HepG2 (cell line): Measurements from ENCODE around the gene DDX20. TPM values are rescaled to one million over a fixed set of nuclear protein-coding genes. Genes with fewer than 3 reads are reported as not detected.

Source experiments
- ATAC-seq: fragments of 200-7000 bp; cut with Tn5 transposase; 3 replicates; pipeline ENCODE4 v1.9.1; 2020; ENCODE audit warnings: mild to moderate bottlenecking, moderate library complexity
- BruUV-seq: library from RNA; stranded (reverse); fragments of 400-500 nt; replicated peaks from 2 replicates; lab custom pipeline; 2021; lab: Mats Ljungman, UMichigan
- CTCF ChIA-PET: fragments of 300-600 bp; formaldehyde crosslinking; extraction: SDS; loops from one replicate; lab custom pipeline; 2021; ENCODE audit warnings: low total read pairs, inconsistent platforms, low intra/inter-chr PET ratio; lab: Yijun Ruan, JAX
- POLR2A ChIA-PET: fragments of 350-600 bp; sonication (Branson Sonifier 250); formaldehyde crosslinking; loops from one replicate; lab custom pipeline; 2020; ENCODE audit warnings: antibody characterized with exemption, inconsistent platforms; lab: Yijun Ruan, JAX
- DNase-seq: peaks from one replicate; pipeline ENCODE4 v3.0.0-alpha.2; 2015; ENCODE audit warnings: low spot score
- FAIRE-seq: peaks from 3 replicates; lab custom pipeline; 2011; peaks lifted over from hg19 to GRCh38; lab: Jason Lieb, UNC
- H2AFZ ChIP-seq: one replicate; pipeline ENCODE4 v1.6.1; 2011; ENCODE audit warnings: low read length, inconsistent platforms
- H3K27ac ChIP-seq: fragments of 300-600 bp; 3 replicates; pipeline ENCODE4 v1.8.0; 2011; ENCODE audit warnings: mixed run types, mild to moderate bottlenecking, mixed read lengths, low read length, inconsistent platforms; ENCODE audit not compliant: insufficient read depth; ENCODE audit errors: extremely low read length
- H3K27me3 ChIP-seq, 2 experiments: fragments of 200-600 bp in 1 of 2; 2 replicates in 1 of 2; 3 replicates in 1 of 2; pipeline versions ENCODE4 v1.6.0 to v1.8.0; 2011; ENCODE audit warnings: low read length in 2 of 2, mild to moderate bottlenecking in 2 of 2, moderate library complexity in 2 of 2, inconsistent platforms in 1 of 2; ENCODE audit not compliant: insufficient read depth in 2 of 2, control insufficient read depth in 1 of 2
- H3K36me3 ChIP-seq, 2 experiments: fragments of 200-600 bp in 1 of 2; replicated peaks in 1 of 2; 2 replicates in 1 of 2; 3 replicates in 1 of 2; pipeline versions ENCODE4 v1.5.1 to v1.8.0; 2011; ENCODE audit warnings: low read length in 2 of 2, inconsistent platforms in 1 of 2; ENCODE audit not compliant: insufficient read depth in 2 of 2, control insufficient read depth in 1 of 2
- H3K4me1 ChIP-seq: 2 replicates; pipeline ENCODE4 v1.5.1; 2012; ENCODE audit warnings: low read length, inconsistent platforms; ENCODE audit not compliant: insufficient read depth
- H3K4me2 ChIP-seq: 2 replicates; pipeline ENCODE4 v1.6.0; 2011; ENCODE audit warnings: low read depth, low read length, inconsistent platforms
- H3K4me3 ChIP-seq, 3 experiments: fragments of 200-600 bp in 1 of 3; sonication (generic), shearing (Covaris generic) in 1 of 3; replicated peaks in 1 of 3; 2 replicates each; pipeline ENCODE4 v1.5.1; 2011 to 2016; ENCODE audit warnings: low read length in 3 of 3, inconsistent platforms in 2 of 3, low read depth in 2 of 3, mild to moderate bottlenecking in 2 of 3, control low read depth in 1 of 3, mixed read lengths in 1 of 3; ENCODE audit not compliant: insufficient read depth in 1 of 3
- H3K79me2 ChIP-seq: one replicate; pipeline ENCODE4 v1.6.1; 2011; ENCODE audit warnings: low read length, inconsistent platforms; ENCODE audit not compliant: insufficient read depth
- H3K9ac ChIP-seq: 2 replicates; pipeline ENCODE4 v1.6.0; 2011; ENCODE audit warnings: mild to moderate bottlenecking, low read depth, low read length, inconsistent platforms; ENCODE audit not compliant: insufficient read depth
- H3K9me3 ChIP-seq: 2 replicates; pipeline ENCODE4 v1.5.1; 2012; ENCODE audit warnings: mild to moderate bottlenecking, low read length
- H4K20me1 ChIP-seq: 2 replicates; pipeline ENCODE4 v1.6.0; 2011; ENCODE audit warnings: inconsistent platforms, mild to moderate bottlenecking, low read length, moderate library complexity; ENCODE audit not compliant: insufficient read depth
- NCOA5 ChIP-seq: sonication (generic); formaldehyde crosslinking; IDR thresholded peaks from 2 replicates; pipeline ENCODE4 v1.4.0; 2020; ENCODE audit warnings: missing genetic modification reagents
- PCBP1 ChIP-seq: fragments of 200-400 bp; formaldehyde crosslinking; IDR thresholded peaks from 2 replicates; pipeline ENCODE4 v1.6.1; 2017; ENCODE audit warnings: mild to moderate bottlenecking, low read depth, low read length, borderline replicate concordance
- ZNF138 ChIP-seq: sonication (generic); formaldehyde crosslinking; IDR thresholded peaks from 2 replicates; pipeline ENCODE4 v1.5.0; 2020; ENCODE audit warnings: mild to moderate bottlenecking, low read depth, missing genetic modification reagents
- ZNF256 ChIP-seq: sonication (generic); formaldehyde crosslinking; conservative IDR thresholded peaks from 2 replicates; pipeline ENCODE4 v1.4.0; 2020; ENCODE audit warnings: missing genetic modification reagents
- ZSCAN20 ChIP-seq: sonication (generic); formaldehyde crosslinking; IDR thresholded peaks from 2 replicates; pipeline ENCODE4 v1.4.0; 2020; ENCODE audit warnings: missing genetic modification reagents, mild to moderate bottlenecking, borderline replicate concordance
- WGBS: methylation state at CpG from one replicate; pipeline ENCODE4 v1.1.6; 2017; ENCODE audit warnings: low lambda C conversion rate; 5-methylcytosine and 5-hydroxymethylcytosine counted together
- in situ Hi-C: cut with HindIII; loops from 2 replicates; pipeline ENCODE4 v1.10.0; 2017; ENCODE audit warnings: low pct_unique_long_range_greater_than_20kb; ENCODE audit not compliant: extremely low pct_ligation_motif_present
- intact Hi-C: fragments of 100-400 bp; cut with micrococcal nuclease; formaldehyde crosslinking; loops from one replicate; pipeline ENCODE4 v1.10.0; 2022; ENCODE audit not compliant: unreplicated experiment
- polyA plus RNA-seq, 8 experiments: library from polyadenylated mRNA; depleted of rRNA in 3 of 8; stranded (reverse) in 7 of 8; unstranded in 1 of 8; fragments of >200 nt; fragmentation: Illumina TruSeq in 4 of 8; extraction: Trizol in 4 of 8; gene quantifications; 2 replicates each; pipeline versions ENCODE4 v1.2.1 to v1.2.3, GENCODE V29; 2011 to 2016; ENCODE audit warnings: low read depth in 4 of 8, missing spikeins in 1 of 8, mixed read lengths in 1 of 8; ENCODE audit not compliant: insufficient read depth in 1 of 8
- total RNA-seq, 5 experiments: library from RNA; depleted of rRNA; stranded (reverse); fragments of >200 nt; fragmentation: Illumina TruSeq; extraction: Trizol; gene quantifications; 2 replicates each; pipeline ENCODE4 v1.2.3, GENCODE V29; 2016; ENCODE audit warnings: low read depth in 1 of 5
- TF ChIP-seq, protein P1 (sequence below): sonication (generic); formaldehyde crosslinking; IDR thresholded peaks from 2 replicates; pipeline ENCODE4 v1.5.0; 2020; ENCODE audit warnings: mild to moderate bottlenecking, low read depth, missing genetic modification reagents, borderline replicate concordance
- TF ChIP-seq, protein P2 (sequence below): sonication (generic); formaldehyde crosslinking; IDR thresholded peaks from 2 replicates; pipeline ENCODE4 v1.4.0; 2020; ENCODE audit warnings: missing genetic modification reagents
- TF ChIP-seq, protein P3 (sequence below): sonication (generic); formaldehyde crosslinking; IDR thresholded peaks from 2 replicates; pipeline ENCODE4 v1.5.1; 2020; ENCODE audit warnings: missing genetic modification reagents, mild to moderate bottlenecking, borderline replicate concordance

Gene DDX20
- total and polyA plus RNA-seq, 2 of the 13 experiments (the other 11 are each of a cell fraction or from before 2014, with no cell fraction given), result 4.0 to 14.3 TPM

DNA sequence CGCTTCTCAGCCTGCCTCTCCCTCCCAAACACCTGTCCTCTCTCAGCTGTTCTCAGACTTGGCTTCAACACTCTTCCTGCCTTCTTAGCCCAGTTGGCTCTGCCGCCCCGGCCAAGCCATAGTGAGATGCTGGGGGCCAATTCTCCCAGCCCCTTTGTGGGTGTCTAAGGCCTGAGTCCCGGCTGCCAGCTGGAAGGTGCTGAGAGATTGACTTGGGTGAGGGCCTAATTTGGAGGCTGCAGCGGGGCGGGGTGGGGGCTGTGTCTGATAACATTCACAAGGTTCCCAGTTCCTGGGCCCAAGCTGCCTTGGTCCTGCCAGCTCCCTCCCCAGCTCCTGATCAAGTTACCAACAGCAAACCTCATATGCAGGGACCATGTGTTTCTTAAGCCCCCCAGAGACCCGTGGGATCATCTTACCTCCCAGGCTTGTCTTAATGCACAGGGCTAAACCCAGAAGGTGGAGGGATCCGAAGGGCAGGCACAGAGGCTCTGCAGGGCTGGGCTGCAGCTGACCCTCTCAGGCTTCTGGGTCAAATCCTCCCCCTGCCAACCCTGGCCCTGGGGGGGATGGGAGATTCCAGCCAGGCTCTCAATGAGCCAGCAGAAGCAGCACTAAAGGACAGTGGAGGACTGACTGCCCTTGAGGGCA, 26.3 kb upstream of the DDX20 start:
- 0 out of 5 replicates have a peak, but pooled peaks cover 0 to 2% of the 10 kb centered on the region in 2 experiments for H3K36me3 ChIP-seq
- intact Hi-C loops, result no loop called here
- POLR2A ChIA-PET, result no interaction called here

DNA sequence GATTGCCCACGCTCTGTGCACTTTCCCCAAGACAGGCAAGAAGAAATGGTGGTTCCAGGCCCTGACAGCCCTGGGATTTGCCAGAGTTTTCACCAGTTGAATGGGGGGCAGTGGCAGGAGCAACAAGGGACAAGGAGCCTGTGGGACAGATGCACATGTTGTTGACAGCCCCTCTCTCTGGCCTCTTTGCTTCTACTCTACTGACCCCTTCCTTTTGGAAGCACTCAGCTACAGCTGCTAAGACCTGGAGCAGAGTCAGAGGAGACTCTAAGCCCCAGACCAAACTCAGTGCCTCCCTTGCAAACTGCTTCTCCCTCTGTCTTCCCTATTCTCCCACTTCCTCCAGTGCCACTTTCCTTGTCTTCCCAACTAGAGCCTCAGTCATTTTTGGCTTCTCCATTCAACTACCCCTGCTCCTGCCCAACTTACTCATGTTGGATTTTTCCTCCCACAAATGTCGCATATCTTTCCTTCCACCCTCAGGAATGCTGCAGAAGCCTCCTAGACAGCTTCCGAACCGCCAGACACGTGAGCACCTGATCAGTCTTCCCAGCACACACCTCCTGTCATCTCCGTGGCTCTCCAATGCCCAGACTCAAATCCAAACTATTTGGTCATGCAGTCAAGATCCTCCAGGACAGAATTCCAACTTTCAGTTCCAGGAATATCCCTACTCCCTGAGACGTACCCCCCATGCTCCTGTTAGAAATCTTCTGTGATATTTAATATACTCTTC, 25.6 kb upstream of the DDX20 start:
- no peak for FAIRE-seq
- H3K4me2 ChIP-seq, result no peak overlapping the region
- no peak overlapping the region for H3K9ac ChIP-seq
- peaks cover 3% of the 10 kb centered on the region for H3K79me2 ChIP-seq
- intact Hi-C loops (no loop called here), in situ Hi-C loops (no loop called here)
- H3K36me3 ChIP-seq, result 0 out of 5 replicates have a peak, but pooled peaks cover 0 to 2% of the 10 kb centered on the region in 2 experiments
- H3K4me1 ChIP-seq, result peaks cover 64% of the 10 kb centered on the region
- no peak for ATAC-seq
- H4K20me1 ChIP-seq, result no peaks in the 10 kb centered on the region
- no TSS peak for BruUV-seq
- no peak overlapping the region for H3K4me3 ChIP-seq
- POLR2A ChIA-PET, result interaction anchor here (0.5 kb wide), 1 partner anchor 42 kb away, joined by 3 read pairs; no protein-coding TSS in a partner anchor
- CTCF ChIA-PET, result no interaction called here
- H2AFZ ChIP-seq, result no peak overlapping the region
- no peak overlapping the region for H3K27ac ChIP-seq
- no peaks in the 10 kb centered on the region for H3K27me3 ChIP-seq
- 94% methylated on average over 6 of the region's 7 CpGs for WGBS
- no peak for DNase-seq
- H3K9me3 ChIP-seq, result no peaks in the 10 kb centered on the region
- no peak for TF ChIP-seq PCBP1
- TF ChIP-seq, protein P1, sequence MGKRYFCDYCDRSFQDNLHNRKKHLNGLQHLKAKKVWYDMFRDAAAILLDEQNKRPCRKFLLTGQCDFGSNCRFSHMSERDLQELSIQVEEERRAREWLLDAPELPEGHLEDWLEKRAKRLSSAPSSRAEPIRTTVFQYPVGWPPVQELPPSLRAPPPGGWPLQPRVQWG (CRISPR knock-in tag), result no peak
- TF ChIP-seq ZNF256 (CRISPR knock-in tag), result no peak
- TF ChIP-seq ZSCAN20 (CRISPR knock-in tag), result no peak
- TF ChIP-seq, protein P2, sequence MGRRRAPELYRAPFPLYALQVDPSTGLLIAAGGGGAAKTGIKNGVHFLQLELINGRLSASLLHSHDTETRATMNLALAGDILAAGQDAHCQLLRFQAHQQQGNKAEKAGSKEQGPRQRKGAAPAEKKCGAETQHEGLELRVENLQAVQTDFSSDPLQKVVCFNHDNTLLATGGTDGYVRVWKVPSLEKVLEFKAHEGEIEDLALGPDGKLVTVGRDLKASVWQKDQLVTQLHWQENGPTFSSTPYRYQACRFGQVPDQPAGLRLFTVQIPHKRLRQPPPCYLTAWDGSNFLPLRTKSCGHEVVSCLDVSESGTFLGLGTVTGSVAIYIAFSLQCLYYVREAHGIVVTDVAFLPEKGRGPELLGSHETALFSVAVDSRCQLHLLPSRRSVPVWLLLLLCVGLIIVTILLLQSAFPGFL (CRISPR knock-in tag), result no peak
- no peak for TF ChIP-seq NCOA5

More for the DNA sequence above, 26.3 kb upstream of the DDX20 start:
- BruUV-seq, result no TSS peak
- Histone ChIP-seq H3K9me3 (no peaks in the 10 kb centered on the region), H3K4me2 (no peak overlapping the region), H3K27ac (no peak overlapping the region), H3K79me2 (peaks cover 3% of the 10 kb centered on the region), H3K4me3 (no peak overlapping the region), H3K9ac (no peak overlapping the region), H2AFZ (no peak overlapping the region), H3K27me3 (no peaks in the 10 kb centered on the region), H4K20me1 (no peaks in the 10 kb centered on the region), H3K4me1 (peaks cover 64% of the 10 kb centered on the region)
- DNase-seq (no peak), FAIRE-seq (no peak), ATAC-seq (no peak)
- TF ChIP-seq ZNF138, result no peak
- TF ChIP-seq, protein P3, sequence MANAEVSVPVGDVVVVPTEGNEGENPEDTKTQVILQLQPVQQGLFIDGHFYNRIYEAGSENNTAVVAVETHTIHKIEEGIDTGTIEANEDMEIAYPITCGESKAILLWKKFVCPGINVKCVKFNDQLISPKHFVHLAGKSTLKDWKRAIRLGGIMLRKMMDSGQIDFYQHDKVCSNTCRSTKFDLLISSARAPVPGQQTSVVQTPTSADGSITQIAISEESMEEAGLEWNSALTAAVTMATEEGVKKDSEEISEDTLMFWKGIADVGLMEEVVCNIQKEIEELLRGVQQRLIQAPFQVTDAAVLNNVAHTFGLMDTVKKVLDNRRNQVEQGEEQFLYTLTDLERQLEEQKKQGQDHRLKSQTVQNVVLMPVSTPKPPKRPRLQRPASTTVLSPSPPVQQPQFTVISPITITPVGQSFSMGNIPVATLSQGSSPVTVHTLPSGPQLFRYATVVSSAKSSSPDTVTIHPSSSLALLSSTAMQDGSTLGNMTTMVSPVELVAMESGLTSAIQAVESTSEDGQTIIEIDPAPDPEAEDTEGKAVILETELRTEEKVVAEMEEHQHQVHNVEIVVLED (CRISPR knock-in tag), result no peak
- in situ Hi-C loops, result no loop called here
- CTCF ChIA-PET, result no interaction called here
- WGBS, result 87% methylated on average over 5 of the region's 8 CpGs
